HK-2 (cell line): ENCODE results near the gene KRT3.

Experiments used
- DNase-seq: peaks from one replicate; pipeline ENCODE4 v3.0.0-alpha.2; 2018; ENCODE audit not compliant: unreplicated experiment

The KRT3 gene

DNA sequence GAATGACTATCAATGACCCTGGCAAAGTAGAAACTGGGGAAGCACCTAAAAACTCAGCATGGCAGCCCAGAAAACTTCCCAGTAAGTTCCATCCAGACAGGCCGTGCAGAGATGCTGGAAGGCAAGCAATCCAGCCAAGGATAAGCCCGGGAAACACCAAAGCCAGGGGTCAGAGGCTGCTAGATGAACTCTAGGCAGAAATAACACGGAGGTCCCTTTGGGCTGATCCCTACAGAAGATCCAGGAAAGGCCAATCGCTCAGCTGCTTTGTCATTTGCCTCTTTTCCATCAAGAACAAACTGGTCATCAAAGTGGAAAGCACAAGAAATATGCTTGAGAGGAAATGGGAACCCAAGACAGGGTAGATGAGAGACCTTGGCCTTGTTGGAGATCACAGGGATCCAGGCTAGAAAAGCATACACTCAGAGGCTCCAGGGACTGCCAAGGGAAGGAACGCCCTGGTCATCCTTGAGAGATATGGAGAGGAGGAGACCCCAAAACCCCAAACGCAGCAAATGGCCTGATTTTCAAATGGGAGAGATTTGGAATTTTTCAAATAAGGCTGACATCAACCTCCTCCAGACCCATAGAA, 31.7 kb upstream of the KRT3 start:
- no peak for DNase-seq

DNA sequence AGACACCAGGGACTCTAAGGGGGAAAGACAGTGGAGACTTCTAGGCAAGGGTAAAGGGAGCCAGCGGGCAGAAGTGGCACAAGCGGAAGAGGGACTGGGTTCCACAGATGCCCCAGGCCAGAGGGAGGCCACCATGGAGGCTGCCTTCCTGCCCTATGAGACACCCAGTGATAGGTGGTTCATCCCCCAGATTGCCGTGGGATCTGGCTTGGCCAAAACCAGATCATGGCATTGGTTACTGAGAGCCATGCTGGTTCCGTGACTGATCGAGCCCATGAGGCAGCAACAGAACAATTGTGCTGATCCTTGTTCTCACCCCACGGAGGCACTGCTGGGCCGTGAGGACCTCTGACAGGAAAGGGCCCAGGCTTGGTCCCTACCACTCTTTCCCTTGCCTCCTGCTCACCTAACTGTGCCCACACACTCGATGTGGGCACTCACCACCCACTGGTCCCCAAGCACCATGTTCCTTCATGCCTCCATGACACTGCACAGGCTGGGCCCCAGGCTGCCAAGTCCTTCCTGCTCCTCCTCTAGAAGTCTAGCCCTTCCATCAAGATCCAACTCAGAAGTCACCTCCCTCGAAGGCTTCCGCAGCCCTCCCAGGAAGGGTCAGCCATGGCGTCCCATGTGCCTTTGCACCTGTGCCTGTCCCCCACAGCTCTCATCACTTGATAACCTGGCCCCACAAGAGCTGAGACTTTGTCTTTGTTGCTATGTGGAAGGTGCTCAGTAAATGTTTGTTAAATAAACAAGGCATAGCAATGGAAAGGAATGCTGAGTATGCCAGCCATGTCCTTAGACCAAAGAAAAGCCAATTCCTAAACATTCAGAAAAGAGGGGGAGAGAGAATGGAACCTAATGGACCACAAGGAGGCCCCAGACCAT, 30.9 kb upstream of the KRT3 start:
- no peak for DNase-seq

DNA sequence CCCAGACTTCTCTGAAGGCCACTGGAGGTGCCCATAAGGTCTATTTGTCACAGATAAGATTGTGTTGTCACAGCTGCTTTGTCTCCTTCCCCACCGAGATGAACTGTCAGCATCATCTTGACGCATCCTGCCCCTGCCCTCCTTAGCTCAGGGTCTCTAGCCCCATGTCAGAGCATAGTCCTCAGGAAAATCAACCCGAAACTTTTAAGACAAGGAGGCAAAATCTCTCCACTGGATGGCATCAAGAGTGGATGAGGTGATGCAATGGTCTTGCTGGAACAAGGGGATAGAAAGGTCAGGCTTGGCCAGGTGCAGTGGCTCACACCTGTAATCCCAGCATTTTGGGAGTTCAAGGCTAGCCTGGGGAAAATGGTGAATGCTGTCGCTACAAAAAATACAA, 30.0 kb upstream of the KRT3 start:
- DNase-seq = no peak

DNA sequence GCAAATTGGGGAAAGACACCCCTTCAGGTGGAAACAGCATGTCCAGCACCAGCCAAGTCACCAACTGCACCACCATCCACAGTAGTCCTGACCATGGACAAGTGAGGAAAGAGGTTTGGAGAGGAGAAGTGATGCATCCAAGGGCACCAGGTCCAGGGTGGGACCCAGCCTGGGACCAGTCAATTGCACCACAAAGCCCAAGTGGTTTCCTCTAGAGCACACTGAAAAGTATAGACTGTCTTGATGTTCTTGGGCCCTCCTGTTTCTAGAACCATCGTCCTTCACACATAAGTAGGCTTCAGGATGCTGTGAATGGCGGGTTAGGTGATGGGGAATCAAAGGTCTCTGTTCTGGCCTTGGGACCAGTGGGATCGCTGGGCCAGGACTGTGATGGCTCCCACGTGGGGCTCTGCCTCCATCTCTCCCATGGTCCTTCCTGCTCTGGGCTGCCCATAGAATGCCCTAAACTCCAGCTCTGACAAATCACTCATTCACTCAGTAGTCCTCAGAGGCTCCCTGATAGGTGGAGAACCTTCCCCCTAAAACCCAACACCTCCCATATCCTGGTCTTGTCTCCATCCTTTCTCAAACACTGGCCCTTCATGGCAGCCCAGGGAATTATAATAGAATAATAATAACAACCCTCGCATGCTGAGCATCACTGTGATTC, 29.0 kb upstream of the KRT3 start:
- DNase-seq = no peak

DNA sequence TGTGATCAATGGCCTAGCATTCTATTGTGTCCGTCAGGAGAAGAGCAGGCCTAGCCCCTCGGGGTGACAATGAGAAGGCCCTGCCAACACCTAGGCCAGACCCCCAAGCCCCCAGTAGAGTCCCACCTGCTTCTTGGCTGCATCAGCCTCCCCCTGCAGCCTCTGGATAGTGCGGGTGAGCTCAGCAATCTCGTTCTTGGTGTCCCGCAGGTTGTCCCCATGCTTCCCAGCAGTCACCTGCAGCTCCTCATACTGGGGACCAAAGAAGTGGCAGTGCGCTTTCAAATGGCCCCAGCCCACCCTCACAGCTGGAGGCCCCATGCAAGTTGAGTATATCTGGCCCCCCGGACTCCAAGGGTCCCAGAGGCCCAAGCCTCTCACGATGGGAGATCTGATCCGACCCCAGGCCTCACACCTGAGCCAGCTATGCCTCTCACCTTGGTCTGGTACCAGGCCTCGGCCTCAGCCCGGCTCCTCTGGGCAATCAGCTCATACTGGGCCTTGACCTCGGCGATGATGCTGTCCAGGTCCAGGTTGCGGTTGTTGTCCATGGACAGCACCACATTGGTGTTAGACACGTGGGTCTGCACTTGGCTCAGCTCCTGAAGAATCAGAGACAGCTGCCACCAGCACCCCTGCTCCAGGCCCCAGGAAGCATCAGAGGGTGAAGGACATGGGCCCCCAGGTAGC, 28.0 kb upstream of the KRT3 start:
- no peak for DNase-seq

DNA sequence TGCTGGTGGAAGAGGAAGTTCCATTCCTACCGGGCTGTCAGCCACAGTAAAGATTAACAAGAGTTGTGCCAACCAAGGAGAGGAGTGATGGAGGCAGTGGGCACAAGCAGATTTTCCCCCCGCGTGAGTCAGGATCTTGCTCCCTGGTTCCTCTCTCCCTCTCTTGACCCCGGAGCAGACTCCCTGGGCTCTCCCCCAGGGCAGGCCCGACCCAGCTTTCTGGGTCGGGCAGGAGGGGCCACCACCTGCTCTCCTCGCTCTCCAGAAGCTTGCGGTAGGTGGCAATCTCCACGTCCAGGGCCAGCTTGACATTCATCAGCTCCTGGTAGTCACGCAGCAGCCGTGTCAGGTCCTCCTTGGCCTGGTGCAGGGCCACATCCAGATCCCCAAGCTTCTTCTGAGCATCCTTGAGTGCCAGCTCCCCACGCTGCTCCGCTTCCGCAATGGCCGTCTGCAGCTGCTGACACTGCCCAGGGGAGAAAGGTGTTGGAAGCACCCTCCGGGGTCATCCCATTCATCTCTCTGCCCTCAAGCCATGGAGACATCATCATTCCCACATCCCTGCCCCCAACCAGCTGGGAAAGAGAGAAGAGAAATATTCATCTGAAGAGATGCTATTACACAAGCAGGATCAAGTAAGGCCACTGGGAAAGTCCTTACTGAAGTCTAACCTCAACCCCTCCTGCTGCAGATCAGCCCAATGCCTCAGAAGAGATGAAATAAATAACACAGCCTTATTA, 27.0 kb upstream of the KRT3 start:
- no peak for DNase-seq

DNA sequence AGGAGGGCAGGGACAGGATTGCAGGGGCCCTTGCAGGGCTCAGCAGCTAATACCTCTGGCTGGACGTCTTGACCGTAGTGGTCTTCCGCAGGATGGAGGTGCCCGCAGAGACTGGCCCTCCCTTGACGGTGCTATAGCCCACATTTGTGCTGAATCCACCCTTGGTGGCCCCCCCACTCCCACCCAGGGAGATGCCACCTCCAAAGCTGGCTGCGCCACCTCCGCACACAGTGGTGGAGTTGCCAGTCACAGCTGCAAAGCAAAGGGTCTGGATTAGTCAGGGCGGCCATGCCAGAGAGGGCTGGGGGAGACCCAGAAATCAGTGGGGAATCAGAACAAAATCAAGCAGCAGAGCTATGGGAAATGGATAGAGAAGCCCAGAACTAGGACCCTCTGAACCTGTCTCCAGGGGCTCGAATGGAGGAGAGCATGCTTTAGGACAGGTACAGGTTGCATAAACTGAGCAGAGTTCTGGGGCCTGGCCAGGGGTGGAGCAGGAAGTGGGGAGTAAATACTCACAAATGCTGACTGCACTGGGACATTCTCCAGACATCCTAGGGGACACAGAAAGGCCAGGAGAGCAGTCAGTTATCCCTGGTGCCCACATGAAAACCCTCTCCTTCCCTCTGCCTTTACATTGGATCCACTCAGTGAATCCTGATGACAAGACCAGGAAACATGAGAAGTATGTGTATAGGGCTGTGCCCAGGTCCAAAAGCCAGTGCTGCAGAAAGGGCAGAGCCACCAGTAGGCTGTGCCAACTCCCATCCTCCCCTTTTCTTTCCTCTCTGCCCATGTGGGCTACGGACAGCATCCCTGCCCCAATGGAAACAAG, 26.1 kb upstream of the KRT3 start:
- DNase-seq = no peak

DNA sequence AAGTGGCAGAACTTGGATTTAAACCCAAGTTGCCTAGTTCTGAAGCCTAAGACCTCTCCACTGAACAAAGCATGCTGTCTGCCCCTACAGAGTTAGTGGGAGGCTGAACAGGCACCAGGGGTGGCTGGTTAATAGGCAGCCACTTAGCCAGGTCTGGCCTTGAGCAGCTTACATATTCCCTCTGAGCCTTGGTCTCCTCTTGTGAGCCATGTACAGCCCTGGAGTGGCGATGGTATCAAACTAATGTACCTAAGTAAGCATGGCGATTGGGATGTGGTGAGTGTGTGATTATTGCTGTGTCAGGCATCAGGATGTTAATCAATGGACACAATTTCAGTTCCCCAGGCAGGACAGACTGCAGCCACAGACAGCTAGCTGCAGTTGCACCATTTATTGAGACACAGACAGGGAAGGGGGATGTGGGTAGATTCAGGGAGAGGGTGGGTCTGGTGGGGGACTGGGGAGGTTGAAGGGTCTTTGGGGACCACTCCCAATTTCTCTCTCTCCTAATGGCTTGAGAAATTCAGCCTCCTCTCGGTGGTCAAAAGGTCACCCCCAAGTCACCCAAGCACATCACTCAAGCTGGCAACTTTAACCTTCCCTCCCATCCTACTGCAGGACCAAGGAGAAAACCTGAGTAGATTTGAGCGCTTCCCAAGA, 25.3 kb upstream of the KRT3 start:
- DNase-seq = no peak

DNA sequence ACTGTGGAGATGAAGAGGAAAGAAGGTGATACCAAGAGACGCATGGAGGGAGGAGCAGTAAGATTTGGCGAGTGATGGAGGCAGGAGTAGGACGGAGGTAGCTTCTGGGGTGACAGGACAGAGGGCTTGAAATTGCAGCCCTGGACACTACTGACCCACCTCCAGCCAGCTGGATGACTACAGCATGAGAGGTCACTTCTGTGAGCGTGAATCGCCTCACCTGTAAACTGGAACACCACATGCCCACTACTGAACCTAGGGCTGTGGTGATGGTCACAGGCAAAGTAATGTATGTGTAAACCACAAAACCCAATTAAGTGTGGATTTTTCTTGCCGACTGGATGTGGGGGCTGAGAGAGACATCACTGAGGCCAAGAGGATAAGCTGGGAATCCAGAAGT, 24.6 kb upstream of the KRT3 start:
- no peak for DNase-seq

DNA sequence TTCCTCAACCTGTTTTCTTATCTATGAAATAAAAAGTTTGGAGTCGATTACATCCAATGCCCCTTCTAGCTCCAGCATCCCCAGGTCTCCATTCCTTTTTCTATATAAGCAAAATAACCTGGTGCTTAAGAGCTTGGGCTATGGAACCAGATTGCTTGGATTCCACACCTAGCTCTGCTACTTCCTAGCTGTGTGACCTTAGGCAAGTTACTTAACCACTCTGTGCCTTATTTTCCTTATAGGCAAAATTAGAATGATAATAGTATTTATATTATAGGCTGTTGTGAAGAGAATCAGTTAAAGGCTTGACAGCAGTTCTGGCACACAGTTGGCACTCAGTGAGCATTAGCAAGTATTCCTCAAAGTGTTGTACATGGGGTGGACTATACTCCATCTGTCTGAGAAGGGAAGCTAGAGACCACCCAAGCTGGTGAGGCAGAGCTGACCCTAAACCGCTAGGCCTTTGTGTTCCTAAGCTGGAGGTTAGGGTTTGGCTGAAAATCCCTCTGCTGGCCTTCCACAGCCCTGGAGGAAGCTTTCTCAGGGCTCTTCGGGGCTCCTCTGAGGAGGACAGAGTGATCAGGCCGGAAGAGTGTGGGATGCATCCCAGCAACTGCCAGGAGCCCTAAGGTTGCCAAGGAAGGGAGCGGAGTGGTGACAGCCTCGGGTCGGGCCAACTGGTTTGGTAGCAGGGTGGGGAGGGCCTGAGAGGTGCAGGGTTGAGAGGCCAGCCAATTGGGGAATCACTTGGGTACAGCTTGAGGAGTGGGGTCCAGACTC, 24.0 kb upstream of the KRT3 start:
- DNase-seq = no peak

DNA sequence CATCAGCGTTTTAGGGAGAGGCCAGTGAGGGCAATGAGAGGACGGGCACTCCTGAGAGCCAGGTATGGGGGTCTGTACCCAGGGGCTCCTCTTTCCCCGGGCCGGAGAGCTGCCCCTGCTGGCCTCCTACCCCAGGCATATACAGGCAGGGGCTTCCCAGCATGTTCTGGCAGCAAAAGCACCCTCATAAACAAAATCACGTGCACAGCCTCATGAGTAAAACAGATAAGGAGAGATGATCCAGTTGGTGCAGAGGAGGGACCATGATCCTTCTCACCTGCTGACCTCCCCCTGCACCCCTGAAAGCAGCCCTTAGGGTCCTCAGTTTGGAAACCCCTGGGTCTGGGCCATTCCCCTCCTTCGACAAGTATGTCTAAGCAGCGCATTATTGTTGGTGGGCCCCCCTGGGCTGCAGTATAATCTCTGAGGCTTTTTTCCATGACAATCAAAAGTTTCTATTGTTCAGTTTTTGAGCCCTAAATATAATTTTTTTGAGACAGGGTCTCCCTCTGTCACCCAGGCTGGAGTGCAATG, 23.0 kb upstream of the KRT3 start:
- no peak for DNase-seq

DNA sequence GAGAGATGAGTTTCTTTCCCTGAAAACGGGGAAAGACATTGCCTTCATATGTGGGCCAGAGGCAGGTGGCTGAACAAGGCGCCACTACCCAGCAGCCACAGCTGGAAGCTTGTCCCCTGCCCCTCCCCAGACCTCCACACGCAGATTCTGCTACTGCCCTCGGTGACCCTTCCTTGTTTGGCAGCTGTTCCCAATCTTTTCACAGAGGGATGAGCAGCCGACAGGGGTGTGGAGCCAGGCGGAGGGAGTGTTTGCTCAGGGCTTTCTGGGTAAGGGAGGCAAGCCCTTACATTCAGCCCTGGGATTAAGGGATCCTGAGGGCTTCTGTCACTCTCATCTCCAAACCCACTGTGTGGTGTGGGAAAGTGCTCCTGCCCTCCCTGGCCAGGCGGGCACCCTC, 22.5 kb upstream of the KRT3 start:
- no peak for DNase-seq

DNA sequence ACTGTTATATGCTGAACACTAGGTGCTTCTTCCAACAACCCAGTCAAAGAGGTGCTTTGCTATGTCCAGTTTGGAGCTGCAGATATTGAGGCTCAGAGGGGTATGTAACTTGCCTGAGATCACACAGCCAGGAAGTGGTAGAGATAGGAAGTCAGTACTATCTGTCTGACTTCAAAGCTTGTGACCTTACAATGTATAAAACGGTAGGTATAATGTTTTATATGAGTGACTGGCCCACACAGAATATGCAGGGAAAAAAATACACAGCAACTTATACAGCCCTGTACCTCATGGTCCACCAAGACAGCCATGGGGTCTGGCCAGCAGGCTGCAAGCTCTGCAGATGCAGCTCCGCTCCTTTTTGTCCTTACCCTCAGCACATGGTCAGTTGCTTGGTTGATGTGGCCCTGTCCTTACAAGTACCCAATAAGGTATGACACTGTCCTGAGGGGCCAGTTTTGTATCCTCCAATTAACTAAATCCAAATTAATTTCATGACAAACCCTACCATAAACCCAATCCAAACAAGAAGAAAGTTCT, 21.9 kb upstream of the KRT3 start:
- DNase-seq = no peak

DNA sequence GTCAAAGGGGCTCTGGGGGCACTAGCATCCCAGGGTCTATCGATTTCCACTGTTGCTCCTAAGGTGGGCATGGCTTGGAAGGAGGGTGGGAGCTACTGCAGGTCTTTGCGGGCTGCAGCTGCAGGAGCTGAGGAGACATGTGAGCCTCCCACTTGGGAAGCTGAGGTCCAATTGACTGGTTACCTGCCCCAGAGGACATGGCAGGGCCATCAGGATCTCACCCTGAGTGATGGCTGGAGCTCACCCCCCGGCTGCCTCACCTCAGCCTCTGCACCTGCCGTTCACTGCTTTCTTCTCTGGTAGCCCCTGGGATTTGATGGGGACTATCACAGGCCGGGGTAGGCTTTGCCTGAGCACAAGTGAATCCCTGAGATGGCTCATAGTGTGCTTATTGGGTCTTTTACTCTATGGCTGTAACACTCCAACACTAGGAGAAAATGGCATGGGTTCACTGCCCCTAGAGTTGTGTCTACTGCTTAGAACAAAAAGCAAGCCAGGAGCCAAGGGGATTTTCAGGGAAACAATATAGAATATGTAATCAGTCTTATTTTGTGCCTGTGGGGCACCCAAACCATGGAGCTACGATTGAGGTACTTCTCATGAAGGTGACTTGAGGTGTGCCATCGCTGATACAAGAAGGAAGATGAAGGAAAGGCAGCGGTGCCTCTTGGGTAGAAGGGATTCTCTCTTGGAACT, 21.2 kb upstream of the KRT3 start:
- no peak for DNase-seq

DNA sequence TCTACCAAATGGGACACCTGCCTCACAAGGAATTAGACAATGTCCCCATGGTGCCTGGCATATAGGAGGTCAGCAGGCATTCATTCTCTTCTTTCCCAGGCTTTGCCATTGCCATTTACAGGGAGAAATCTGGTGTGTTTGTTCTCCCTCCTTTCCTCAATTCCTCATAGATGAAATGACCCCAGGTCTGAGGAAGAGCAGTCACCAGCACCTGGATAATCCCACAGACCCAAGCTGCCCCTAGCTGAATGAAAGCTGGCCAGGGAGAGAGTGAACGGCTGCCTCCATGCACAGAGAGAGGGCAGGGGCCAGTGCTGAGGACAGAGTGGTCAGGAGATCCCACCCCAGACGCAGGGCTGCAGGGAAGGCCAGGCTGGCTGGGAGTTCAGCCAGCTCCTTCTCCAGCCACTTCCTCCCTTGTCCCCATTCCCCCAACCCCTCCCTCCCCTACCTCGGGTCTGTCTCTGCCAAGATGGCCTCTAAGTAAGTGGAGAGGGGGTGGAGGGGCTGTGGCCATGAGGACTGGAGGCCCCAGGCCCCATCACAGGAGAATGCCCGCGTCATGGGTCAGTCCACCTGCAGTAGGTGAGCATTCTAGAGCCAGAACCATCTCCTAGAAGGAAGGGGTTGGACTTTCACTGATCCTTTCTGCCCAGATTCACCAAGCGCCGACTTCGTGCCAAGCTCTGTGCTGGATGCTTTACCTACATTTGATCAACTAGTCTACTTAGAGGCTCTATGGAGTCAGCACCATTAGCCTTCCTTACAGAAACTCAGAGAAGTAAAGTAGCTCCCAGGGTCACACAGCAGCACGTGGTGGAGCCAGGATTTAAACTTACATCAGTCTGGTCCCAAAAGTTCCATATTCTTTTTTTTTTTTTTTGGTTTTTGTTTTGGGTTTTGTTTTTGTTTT, 20.0 kb upstream of the KRT3 start:
- no peak for DNase-seq

DNA sequence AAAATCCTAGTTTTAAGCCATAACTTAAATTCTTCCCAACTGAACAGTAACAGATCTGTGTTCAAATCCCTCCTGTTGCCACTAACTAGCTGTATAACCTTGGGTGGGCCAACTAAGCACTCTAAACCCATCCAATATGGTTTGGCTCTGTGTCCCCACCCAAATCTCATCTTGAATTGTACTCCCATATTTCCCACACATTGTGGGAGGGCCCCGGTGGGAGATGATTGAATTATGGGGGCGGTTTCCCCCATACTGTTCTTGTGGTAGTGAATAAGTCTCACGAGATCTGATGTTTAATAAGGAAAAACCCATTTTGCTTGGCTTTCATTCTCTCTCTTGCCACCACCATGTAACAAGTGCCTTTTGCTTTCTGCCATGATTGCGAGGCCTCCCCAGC, 19.2 kb upstream of the KRT3 start:
- no peak for DNase-seq

DNA sequence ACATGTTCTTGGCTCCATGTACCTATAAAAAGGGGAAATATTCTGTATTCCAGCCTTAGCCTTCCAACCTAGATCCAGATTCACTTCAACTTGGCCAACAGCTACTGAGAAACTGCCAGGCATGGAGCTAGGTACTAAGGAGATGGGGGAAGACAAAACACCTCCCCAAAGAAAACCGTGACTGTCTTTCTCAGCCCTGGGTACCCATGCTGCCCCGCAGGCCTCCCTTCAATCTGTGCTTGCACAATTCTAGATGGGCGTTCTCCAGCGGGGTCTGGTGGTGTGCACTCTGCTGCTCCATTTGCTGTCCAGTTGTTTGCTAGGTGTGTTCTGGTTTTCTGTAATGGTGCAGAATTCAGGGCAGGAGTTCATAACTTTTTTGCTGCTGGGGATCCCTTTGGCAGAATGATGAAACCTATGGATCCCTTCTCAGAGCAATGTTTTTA, 18.8 kb upstream of the KRT3 start:
- DNase-seq = no peak
